A673 (cell line): Measurements from ENCODE around the gene UBD. TPM values are rescaled to one million over a fixed set of nuclear protein-coding genes. Genes with fewer than 3 reads are reported as not detected.

Experiments used
- BruUV-seq: library from RNA; stranded (reverse); fragments of 400-500 nt; replicated peaks from 2 replicates; lab custom pipeline; 2021; lab: Mats Ljungman, UMichigan
- CTCF ChIA-PET: fragments of 300-600 bp; sonication (Branson Sonifier 250); formaldehyde crosslinking; loops from one replicate; lab custom pipeline; 2022; ENCODE audit warnings: antibody characterized with exemption; lab: Charles Lee
- POLR2A ChIA-PET: fragments of 300-600 bp; sonication (Branson Sonifier 250); formaldehyde crosslinking; loops from one replicate; lab custom pipeline; 2022; ENCODE audit warnings: antibody characterized with exemption; ENCODE audit not compliant: low non-redundant PET; lab: Charles Lee
- DNase-seq: peaks from one replicate; pipeline ENCODE4 v3.0.0-alpha.2; 2015; ENCODE audit warnings: low spot score
- H3K27ac ChIP-seq: fragments of 200-600 bp; sonication (generic); 2 replicates; pipeline ENCODE4 v1.5.1; 2016; ENCODE audit warnings: mixed run types, low read depth, mild to moderate bottlenecking, mixed read lengths, antibody characterized with exemption, low read length; ENCODE audit not compliant: poor library complexity, severe bottlenecking
- H3K27me3 ChIP-seq: fragments of 200-600 bp; sonication (generic); replicated peaks from 2 replicates; pipeline ENCODE4 v1.6.1; 2017; ENCODE audit warnings: mixed run types, low read depth, mild to moderate bottlenecking, mixed read lengths, antibody characterized with exemption, low read length; ENCODE audit not compliant: insufficient read depth, poor library complexity
- H3K36me3 ChIP-seq: fragments of 200-600 bp; sonication (generic); 2 replicates; pipeline ENCODE4 v1.6.1; 2016; ENCODE audit warnings: mixed run types, mild to moderate bottlenecking, mixed read lengths, antibody characterized with exemption, low read length; ENCODE audit not compliant: insufficient read depth, poor library complexity, severe bottlenecking
- H3K4me1 ChIP-seq: fragments of 200-600 bp; sonication (generic); 2 replicates; pipeline ENCODE4 v1.6.1; 2017; ENCODE audit warnings: mixed run types, mild to moderate bottlenecking, mixed read lengths, antibody characterized with exemption, low read length; ENCODE audit not compliant: insufficient read depth, poor library complexity, severe bottlenecking
- H3K4me3 ChIP-seq: fragments of 200-600 bp; sonication (generic); 2 replicates; pipeline ENCODE4 v1.5.1; 2016; ENCODE audit warnings: low read depth, mixed run types, mild to moderate bottlenecking, mixed read lengths, low read length; ENCODE audit not compliant: poor library complexity, severe bottlenecking
- H3K9me3 ChIP-seq: fragments of 200-600 bp; sonication (generic); 2 replicates; pipeline ENCODE4 v1.6.1; 2016; ENCODE audit warnings: mixed run types, low read depth, mild to moderate bottlenecking, mixed read lengths, antibody characterized with exemption, low read length; ENCODE audit not compliant: poor library complexity, severe bottlenecking
- CTCF ChIP-seq: fragments of 300-800, 200-600 bp; sonication (generic); conservative IDR thresholded peaks from 2 replicates; pipeline ENCODE4 v1.5.1; 2017; ENCODE audit warnings: low read depth, mild to moderate bottlenecking, antibody characterized with exemption, low read length, moderate library complexity, mixed read lengths
- EZH2 ChIP-seq: fragments of 200-600 bp; sonication (generic); IDR thresholded peaks from 2 replicates; pipeline ENCODE4 v1.6.1; 2017; ENCODE audit warnings: borderline replicate concordance, low read depth, mild to moderate bottlenecking, mixed read lengths, antibody characterized with exemption, low read length; ENCODE audit not compliant: poor library complexity, severe bottlenecking
- intact Hi-C: fragments of 100-400 bp; cut with micrococcal nuclease; formaldehyde crosslinking; loops from one replicate; pipeline ENCODE4 v1.10.0; 2022; ENCODE audit not compliant: unreplicated experiment
- total RNA-seq: library from RNA; stranded (reverse); gene quantifications from 2 replicates; pipeline ENCODE4 v1.2.3, GENCODE V29; 2021

The UBD gene
- total RNA-seq, 1 experiment from 2014 or later, result not detected

GRCh38 chr6:29597184-29597583, 37.7 kb upstream of the UBD start:
- no TSS peak for BruUV-seq
- no peaks in the 10 kb centered on the region for H3K4me1 ChIP-seq
- no peak overlapping the region for H3K4me3 ChIP-seq
- no peak overlapping the region for H3K27ac ChIP-seq
- ChIA-PET POLR2A (interaction anchor here (0.7 kb wide), 1 partner anchor 9 kb away, joined by 10 read pairs; no protein-coding TSS in a partner anchor), CTCF (no interaction called here)
- H3K9me3 ChIP-seq, result no peaks in the 10 kb centered on the region
- intact Hi-C loops, result no loop called here
- DNase-seq, result no peak
- peaks cover 8% of the 10 kb centered on the region for H3K36me3 ChIP-seq
- H3K27me3 ChIP-seq, result no peaks in the 10 kb centered on the region
- no peak for TF ChIP-seq CTCF
- TF ChIP-seq EZH2, result no peak

- TF ChIP-seq EZH2 (no peak), CTCF (no peak)
- peaks cover 8% of the 10 kb centered on the region for H3K36me3 ChIP-seq
- intact Hi-C loops, result no loop called here
- ChIA-PET CTCF (no interaction called here), POLR2A (no interaction called here)
- DNase-seq, result no peak
- H3K9me3 ChIP-seq, result no peaks in the 10 kb centered on the region
- no peak overlapping the region for H3K4me3 ChIP-seq
- H3K4me1 ChIP-seq, result no peaks in the 10 kb centered on the region
- no peak overlapping the region for H3K27ac ChIP-seq
- no TSS peak for BruUV-seq
- H3K27me3 ChIP-seq, result no peaks in the 10 kb centered on the region
Observed at GRCh38 chr6:29596381-29596900, 36.9 kb upstream of the UBD start.

- POLR2A ChIA-PET, result no interaction called here
- Histone ChIP-seq H3K27ac (no peak overlapping the region), H3K36me3 (no peaks in the 10 kb centered on the region), H3K4me1 (no peaks in the 10 kb centered on the region), H3K27me3 (no peaks in the 10 kb centered on the region), H3K4me3 (no peak overlapping the region), H3K9me3 (no peaks in the 10 kb centered on the region)
- intact Hi-C loops, result no loop called here
- no peak for DNase-seq
- BruUV-seq, result no TSS peak
- no peak for TF ChIP-seq CTCF
- no peak for TF ChIP-seq EZH2
- CTCF ChIA-PET, result no interaction called here
Observed at GRCh38 chr6:29593199-29593855, 33.8 kb upstream of the UBD start.
